K562 (cell line): ENCODE results near the gene HNRNPF. TPM values are rescaled to one million over a fixed set of nuclear protein-coding genes. Genes with fewer than 3 reads are reported as not detected.

Source experiments
- ESRRB ChIP-seq: fragments of 250-450 bp; sonication (Bioruptor Pico); IDR thresholded peaks from 2 replicates; pipeline ENCODE4 v1.5.0; 2020; ENCODE audit warnings: mild to moderate bottlenecking, moderate library complexity, borderline replicate concordance
- ETV6 ChIP-seq, 3 experiments: fragments of 150-350 bp in 1 of 3; sonication (generic) in 1 of 3; formaldehyde crosslinking in 1 of 3; IDR thresholded peaks; 2 replicates each; pipeline versions ENCODE4 v1.6.1 to v1.8.0; 2014 to 2022; ENCODE audit warnings: borderline replicate concordance in 2 of 3, low read depth in 2 of 3, antibody characterized with exemption in 1 of 3, low read length in 1 of 3, mild to moderate bottlenecking in 1 of 3, missing genetic modification reagents in 1 of 3
- MAZ ChIP-seq, 2 experiments: fragments of 450-650 bp in 1 of 2; sonication (generic) in 1 of 2; formaldehyde crosslinking; IDR thresholded peaks in 1 of 2; conservative IDR thresholded peaks in 1 of 2; 2 replicates each; pipeline versions ENCODE4 v1.4.0 to v1.5.0; 2020; ENCODE audit warnings: mild to moderate bottlenecking in 1 of 2, missing genetic modification reagents in 1 of 2
- POLR2AphosphoS5 ChIP-seq: IDR thresholded peaks from 2 replicates; pipeline ENCODE4 v1.6.1; 2011; ENCODE audit warnings: mild to moderate bottlenecking, low read depth, low read length, moderate library complexity; ENCODE audit not compliant: control insufficient read depth, insufficient read depth
- RHOXF2B ChIP-seq: fragments of 250-450 bp; sonication (Bioruptor Pico); conservative IDR thresholded peaks from 2 replicates; pipeline ENCODE4 v1.5.1; 2021
- SMC3 ChIP-seq: conservative IDR thresholded peaks from 2 replicates; pipeline ENCODE4 v1.6.1; 2011; ENCODE audit warnings: low read depth, low read length, improper control_type of control experiment; ENCODE audit not compliant: insufficient read depth
- THRB ChIP-seq: fragments of 450-650 bp; formaldehyde crosslinking; conservative IDR thresholded peaks from 2 replicates; pipeline ENCODE4 v1.4.0; 2022; ENCODE audit warnings: mild to moderate bottlenecking, missing genetic modification characterization
- ZNF318 ChIP-seq, 2 experiments: fragments of 450-650 bp; IDR thresholded peaks; 2 replicates each; pipeline ENCODE4 v1.6.1; 2016; ENCODE audit warnings: mild to moderate bottlenecking in 2 of 2, borderline replicate concordance in 1 of 2, low read depth in 1 of 2, moderate library complexity in 1 of 2
- polyA plus RNA-seq, 8 experiments: library from polyadenylated mRNA; depleted of rRNA in 4 of 8; stranded (reverse) in 5 of 8; unstranded in 3 of 8; fragments of >200 nt; fragmentation: Nextera tagmentation in 2 of 8; fragmentation: Illumina TruSeq in 1 of 8; extraction: Ambion mirVana in 2 of 8; extraction: Trizol in 1 of 8; gene quantifications; 2 replicates each; pipeline versions ENCODE4 v1.2.1 to v1.2.3, GENCODE V29; 2011 to 2014; ENCODE audit warnings: inconsistent platforms in 1 of 8, missing spikeins in 1 of 8
- total RNA-seq, 7 experiments: library from RNA; depleted of rRNA in 6 of 7; stranded (reverse); fragments of >200 nt in 6 of 7; fragmentation: Illumina TruSeq in 2 of 7; extraction: Trizol in 2 of 7; gene quantifications; 2 replicates each; pipeline versions ENCODE4 v1.2.1 to v1.2.3, GENCODE V29; 2011 to 2021; ENCODE audit warnings: low replicate concordance in 1 of 7
- TF ChIP-seq, protein P1 (sequence below): fragments of 250-450 bp; sonication (Bioruptor Pico); IDR thresholded peaks from 2 replicates; pipeline ENCODE4 v1.4.0; 2020; ENCODE audit warnings: mild to moderate bottlenecking, moderate library complexity

HNRNPF gene
- total and polyA plus RNA-seq, 9 of the 15 experiments (the other 6 are each of a cell fraction or from before 2014, with no cell fraction given): 192 to 489 (median 416) TPM

DNA sequence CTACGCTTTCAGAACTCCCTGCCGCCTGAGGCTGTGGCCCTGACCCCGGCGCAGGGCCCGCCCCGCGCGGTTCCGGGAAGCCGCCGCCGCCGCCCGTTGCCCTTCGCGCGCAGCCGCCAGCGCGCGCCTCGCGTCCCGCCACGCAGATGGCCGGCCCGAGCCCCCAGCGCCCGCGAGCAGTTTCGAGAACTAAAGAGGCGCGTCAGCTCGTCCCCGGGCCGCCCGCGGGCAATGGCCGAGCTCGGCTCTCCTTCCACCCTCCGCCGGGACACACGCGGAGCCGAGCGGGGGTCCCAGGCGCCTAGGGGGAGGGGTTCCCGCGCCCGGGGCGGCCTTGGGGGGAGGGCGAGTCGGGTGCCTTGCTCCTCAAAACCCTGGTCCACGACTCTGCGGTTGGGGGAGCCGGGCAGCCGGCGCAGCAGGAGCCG, 1.8 kb downstream of the HNRNPF start (continued):
- TF ChIP-seq, protein P1, sequence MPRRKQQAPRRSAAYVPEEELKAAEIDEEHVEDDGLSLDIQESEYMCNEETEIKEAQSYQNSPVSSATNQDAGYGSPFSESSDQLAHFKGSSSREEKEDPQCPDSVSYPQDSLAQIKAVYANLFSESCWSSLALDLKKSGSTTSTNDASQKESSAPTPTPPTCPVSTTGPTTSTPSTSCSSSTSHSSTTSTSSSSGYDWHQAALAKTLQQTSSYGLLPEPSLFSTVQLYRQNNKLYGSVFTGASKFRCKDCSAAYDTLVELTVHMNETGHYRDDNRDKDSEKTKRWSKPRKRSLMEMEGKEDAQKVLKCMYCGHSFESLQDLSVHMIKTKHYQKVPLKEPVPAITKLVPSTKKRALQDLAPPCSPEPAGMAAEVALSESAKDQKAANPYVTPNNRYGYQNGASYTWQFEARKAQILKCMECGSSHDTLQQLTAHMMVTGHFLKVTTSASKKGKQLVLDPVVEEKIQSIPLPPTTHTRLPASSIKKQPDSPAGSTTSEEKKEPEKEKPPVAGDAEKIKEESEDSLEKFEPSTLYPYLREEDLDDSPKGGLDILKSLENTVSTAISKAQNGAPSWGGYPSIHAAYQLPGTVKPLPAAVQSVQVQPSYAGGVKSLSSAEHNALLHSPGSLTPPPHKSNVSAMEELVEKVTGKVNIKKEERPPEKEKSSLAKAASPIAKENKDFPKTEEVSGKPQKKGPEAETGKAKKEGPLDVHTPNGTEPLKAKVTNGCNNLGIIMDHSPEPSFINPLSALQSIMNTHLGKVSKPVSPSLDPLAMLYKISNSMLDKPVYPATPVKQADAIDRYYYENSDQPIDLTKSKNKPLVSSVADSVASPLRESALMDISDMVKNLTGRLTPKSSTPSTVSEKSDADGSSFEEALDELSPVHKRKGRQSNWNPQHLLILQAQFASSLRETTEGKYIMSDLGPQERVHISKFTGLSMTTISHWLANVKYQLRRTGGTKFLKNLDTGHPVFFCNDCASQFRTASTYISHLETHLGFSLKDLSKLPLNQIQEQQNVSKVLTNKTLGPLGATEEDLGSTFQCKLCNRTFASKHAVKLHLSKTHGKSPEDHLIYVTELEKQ (CRISPR knock-in tag): no peak
- no peak for TF ChIP-seq ESRRB (CRISPR knock-in tag)
- no peak for TF ChIP-seq THRB (CRISPR knock-in tag)
- TF ChIP-seq ZNF318 (IDR thresholded peaks at IDR 0.05; ENCODE audit: borderline replicate concordance in 1 of 2, low read depth in 1 of 2): no peak
- TF ChIP-seq MAZ (CRISPR knock-in tag; conservative IDR thresholded peaks at IDR 0.05 in 1 of 2, IDR thresholded peaks at IDR 0.05 in 1 of 2): peak in 1 of 2 experiments; percentile 57; a peak in 2 of 4 replicates
- no peak for TF ChIP-seq SMC3
- TF ChIP-seq ETV6 (IDR thresholded peaks at IDR 0.05; ENCODE audit: borderline replicate concordance in 1 of 2, low read depth in 2 of 2, low read length in 1 of 2): no peak
- TF ChIP-seq ETV6 (CRISPR knock-in tag; IDR thresholded peaks at IDR 0.05; ENCODE audit: borderline replicate concordance): no peak
- TF ChIP-seq RHOXF2B (CRISPR knock-in tag): no peak
- no peak for TF ChIP-seq POLR2AphosphoS5
